ENCODE data around the gene SOAT2. TPM values are rescaled to one million over a fixed set of nuclear protein-coding genes. Genes with fewer than 3 reads are reported as not detected.

SOAT2 gene
- total RNA-seq, 4 donors from 2014 or later, result 0.82 TPM; not detected in 3

DNA sequence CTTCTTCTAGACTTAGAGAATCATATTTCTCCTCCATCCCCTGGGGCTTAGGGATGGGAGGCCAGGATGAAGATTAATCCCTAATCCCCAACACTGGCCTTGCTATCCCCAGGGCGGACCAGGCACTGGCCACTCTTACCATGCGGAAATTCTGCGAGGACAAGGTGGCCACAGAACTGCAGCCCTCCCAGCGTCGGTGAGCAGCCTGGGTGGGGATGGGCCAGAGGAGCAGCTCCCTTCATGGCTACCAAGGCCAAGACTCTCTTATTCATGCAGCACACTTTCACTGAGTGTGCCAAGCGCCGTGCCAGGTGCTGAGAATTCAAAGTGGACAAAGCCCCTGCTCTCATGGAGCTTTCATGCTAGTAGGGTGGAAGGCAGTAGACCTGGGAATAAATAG is 46.4 kb upstream of the SOAT2 start:
- Histone ChIP-seq H3K27me3 (no peaks in the 10 kb centered on the region), H3K4me3 (no peak overlapping the region), H3K36me3 (no peaks in the 10 kb centered on the region), H3K27ac (peak overlapping the region in 1 of 2 donors; percentile 99), H3K4me1 (peaks cover 0 to 32% of the 10 kb centered on the region in 2 donors), H3K9me3 (no peaks in the 10 kb centered on the region)
- intact Hi-C loops (cut with DNase I; ENCODE audit: low total_unique reads), result no loop called here
- no peak for DNase-seq
- TF ChIP-seq, protein P1, sequence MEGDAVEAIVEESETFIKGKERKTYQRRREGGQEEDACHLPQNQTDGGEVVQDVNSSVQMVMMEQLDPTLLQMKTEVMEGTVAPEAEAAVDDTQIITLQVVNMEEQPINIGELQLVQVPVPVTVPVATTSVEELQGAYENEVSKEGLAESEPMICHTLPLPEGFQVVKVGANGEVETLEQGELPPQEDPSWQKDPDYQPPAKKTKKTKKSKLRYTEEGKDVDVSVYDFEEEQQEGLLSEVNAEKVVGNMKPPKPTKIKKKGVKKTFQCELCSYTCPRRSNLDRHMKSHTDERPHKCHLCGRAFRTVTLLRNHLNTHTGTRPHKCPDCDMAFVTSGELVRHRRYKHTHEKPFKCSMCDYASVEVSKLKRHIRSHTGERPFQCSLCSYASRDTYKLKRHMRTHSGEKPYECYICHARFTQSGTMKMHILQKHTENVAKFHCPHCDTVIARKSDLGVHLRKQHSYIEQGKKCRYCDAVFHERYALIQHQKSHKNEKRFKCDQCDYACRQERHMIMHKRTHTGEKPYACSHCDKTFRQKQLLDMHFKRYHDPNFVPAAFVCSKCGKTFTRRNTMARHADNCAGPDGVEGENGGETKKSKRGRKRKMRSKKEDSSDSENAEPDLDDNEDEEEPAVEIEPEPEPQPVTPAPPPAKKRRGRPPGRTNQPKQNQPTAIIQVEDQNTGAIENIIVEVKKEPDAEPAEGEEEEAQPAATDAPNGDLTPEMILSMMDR (IDR thresholded peaks at IDR 0.05), result no peak
- no peak for TF ChIP-seq POLR2A (IDR thresholded peaks at IDR 0.05)

DNA sequence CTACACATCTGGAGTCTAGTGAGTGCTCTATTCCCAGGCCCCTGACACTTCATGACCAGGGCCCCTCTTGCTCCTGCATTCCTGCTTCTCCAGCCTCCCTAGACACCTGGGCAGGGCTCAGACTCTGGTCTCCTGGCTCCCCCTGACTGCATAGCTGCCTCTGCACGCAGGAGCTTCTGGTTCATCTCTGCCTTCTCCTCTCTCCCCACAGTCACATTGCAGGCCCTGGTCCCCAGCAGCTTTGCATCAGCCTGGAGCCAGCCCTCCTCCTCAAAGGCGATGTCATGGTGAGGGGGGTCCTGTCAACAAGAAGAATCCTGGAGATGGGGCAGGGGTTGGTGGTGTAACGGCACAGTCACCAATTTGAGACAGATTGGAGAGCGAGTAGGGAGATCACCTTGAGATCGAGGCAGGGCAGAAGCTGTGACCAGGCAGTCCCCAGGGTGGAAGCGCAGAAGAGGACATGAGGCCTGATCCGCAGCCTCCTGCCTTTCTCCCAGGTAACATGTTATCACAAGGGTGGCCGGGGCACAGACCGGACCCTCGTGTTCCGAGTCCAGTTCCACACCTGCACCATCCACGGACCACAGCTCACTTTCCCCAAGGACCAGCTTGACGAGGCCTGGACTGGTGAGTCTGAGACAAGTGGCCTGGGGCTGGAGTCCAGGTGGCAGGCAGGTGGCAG is 45.3 kb upstream of the SOAT2 start:
- intact Hi-C loops (cut with DNase I; ENCODE audit: low total_unique reads), result no loop called here
- no peak for TF ChIP-seq POLR2A (IDR thresholded peaks at IDR 0.05)
- TF ChIP-seq, protein P1 (IDR thresholded peaks at IDR 0.05), result no peak
- H3K27ac ChIP-seq, result peak overlapping the region in 1 of 2 donors; percentile 86
- H3K9me3 ChIP-seq, result no peaks in the 10 kb centered on the region
- no peaks in the 10 kb centered on the region for H3K36me3 ChIP-seq
- H3K27me3 ChIP-seq, result no peaks in the 10 kb centered on the region
- H3K4me1 ChIP-seq, result peaks cover 0 to 37% of the 10 kb centered on the region in 2 donors
- DNase-seq, result no peak
- no peak overlapping the region for H3K4me3 ChIP-seq

DNA sequence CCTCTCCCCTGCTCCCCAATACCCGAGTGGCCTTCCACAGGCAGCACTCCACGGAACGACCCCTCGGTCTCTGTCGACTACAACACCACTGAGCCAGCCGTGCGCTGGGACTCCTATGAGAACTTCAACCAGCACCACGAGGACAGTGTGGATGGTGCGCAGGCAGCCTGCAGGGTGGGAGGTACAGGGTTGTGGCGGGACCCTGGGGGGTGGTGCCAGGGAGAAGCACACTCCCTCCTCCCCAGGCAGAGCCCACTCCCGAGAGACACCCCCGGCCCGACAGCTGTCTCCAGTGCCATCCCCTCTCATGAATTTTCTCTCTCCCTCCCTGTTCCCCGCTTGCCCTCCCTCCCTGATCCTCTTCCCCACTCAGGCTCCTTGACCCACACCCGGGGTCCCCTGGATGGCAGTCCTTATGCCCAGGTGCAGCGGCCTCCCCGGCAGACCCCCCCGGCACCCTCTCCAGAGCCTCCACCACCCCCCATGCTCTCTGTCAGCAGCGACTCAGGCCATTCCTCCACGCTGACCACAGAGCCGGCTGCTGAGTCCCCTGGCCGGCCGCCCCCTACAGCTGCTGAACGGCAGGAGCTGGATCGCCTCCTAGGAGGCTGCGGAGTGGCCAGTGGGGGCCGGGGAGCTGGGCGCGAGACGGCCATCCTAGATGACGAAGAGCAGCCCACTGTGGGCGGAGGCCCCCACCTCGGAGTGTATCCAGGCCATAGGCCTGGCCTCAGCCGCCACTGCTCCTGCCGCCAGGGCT is 44.4 kb upstream of the SOAT2 start:
- intact Hi-C loops (cut with DNase I; ENCODE audit: low total_unique reads), result no loop called here
- TF ChIP-seq POLR2A (IDR thresholded peaks at IDR 0.05), result no peak
- TF ChIP-seq, protein P1 (IDR thresholded peaks at IDR 0.05), result no peak
- Histone ChIP-seq H3K27ac (peak overlapping the region; percentile 82 to 86), H3K9me3 (no peaks in the 10 kb centered on the region), H3K4me3 (no peak overlapping the region), H3K27me3 (no peaks in the 10 kb centered on the region), H3K36me3 (no peaks in the 10 kb centered on the region), H3K4me1 (peaks cover 0 to 28% of the 10 kb centered on the region in 2 donors)
- DNase-seq, result no peak

DNA sequence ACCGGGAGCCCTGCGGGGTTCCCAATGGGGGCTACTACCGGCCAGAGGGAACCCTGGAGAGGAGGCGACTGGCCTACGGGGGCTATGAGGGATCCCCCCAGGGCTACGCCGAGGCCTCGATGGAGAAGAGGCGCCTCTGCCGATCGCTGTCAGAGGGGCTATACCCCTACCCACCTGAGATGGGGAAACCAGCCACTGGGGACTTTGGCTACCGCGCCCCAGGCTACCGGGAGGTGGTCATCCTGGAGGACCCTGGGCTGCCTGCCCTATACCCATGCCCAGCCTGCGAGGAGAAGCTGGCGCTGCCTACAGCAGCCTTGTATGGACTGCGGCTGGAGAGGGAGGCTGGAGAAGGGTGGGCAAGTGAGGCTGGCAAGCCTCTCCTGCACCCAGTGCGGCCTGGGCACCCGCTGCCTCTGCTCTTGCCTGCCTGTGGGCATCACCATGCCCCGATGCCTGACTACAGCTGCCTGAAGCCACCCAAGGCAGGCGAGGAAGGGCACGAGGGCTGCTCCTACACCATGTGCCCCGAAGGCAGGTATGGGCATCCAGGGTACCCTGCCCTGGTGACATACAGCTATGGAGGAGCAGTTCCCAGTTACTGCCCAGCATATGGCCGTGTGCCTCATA is 43.7 kb upstream of the SOAT2 start:
- no peak for TF ChIP-seq POLR2A (IDR thresholded peaks at IDR 0.05)
- TF ChIP-seq, protein P1 (IDR thresholded peaks at IDR 0.05), result no peak
- intact Hi-C loops (cut with DNase I; ENCODE audit: low total_unique reads), result loop anchor here (10.0 kb wide), 1 partner anchor 135 kb away; no protein-coding TSS in a partner anchor

More for the DNA sequence above, 43.7 kb upstream of the SOAT2 start:
- Histone ChIP-seq H3K36me3 (no peaks in the 10 kb centered on the region), H3K4me3 (no peak overlapping the region), H3K9me3 (no peaks in the 10 kb centered on the region), H3K27ac (peak overlapping the region; percentile 82 to 86), H3K27me3 (no peaks in the 10 kb centered on the region), H3K4me1 (peaks cover 0 to 27% of the 10 kb centered on the region in 2 donors)
- DNase-seq, result no peak

Data from uterus (tissue), 4 donors.